Measurements from ENCODE around the gene KIFBP. TPM values are rescaled to one million over a fixed set of nuclear protein-coding genes. Genes with fewer than 3 reads are reported as not detected.

Gene KIFBP
- total and polyA plus RNA-seq, 2 of the 13 experiments (the other 11 are each of a cell fraction or from before 2014, with no cell fraction given): 13.0 to 21.9 TPM

- no peak for TF ChIP-seq KIAA2018 (CRISPR knock-in tag; IDR thresholded peaks at IDR 0.05; ENCODE audit: borderline replicate concordance)
- TF ChIP-seq JUN (CRISPR knock-in tag; IDR thresholded peaks at IDR 0.05): no peak
- no peak for TF ChIP-seq NFAT5 (CRISPR knock-in tag; IDR thresholded peaks at IDR 0.05)
- TF ChIP-seq ZNF607 (CRISPR knock-in tag; IDR thresholded peaks at IDR 0.05; ENCODE audit: borderline replicate concordance): no peak
- no peak for TF ChIP-seq TMF1 (CRISPR knock-in tag; IDR thresholded peaks at IDR 0.05; ENCODE audit: low read depth)
- TF ChIP-seq NR2F1 (CRISPR knock-in tag; IDR thresholded peaks at IDR 0.05): peak in 1 of 2 experiments; percentile 6; a peak in 1 of 4 replicates
- no peak for TF ChIP-seq HNF4G (IDR thresholded peaks at IDR 0.05; ENCODE audit: borderline replicate concordance, low read depth, low read length)
- TF ChIP-seq HNF4G (CRISPR knock-in tag; IDR thresholded peaks at IDR 0.05; ENCODE audit: borderline replicate concordance, low read depth): no peak
- no peak for TF ChIP-seq ZNF7 (CRISPR knock-in tag; IDR thresholded peaks at IDR 0.05)
- no peak for TF ChIP-seq ZNF580 (CRISPR knock-in tag; IDR thresholded peaks at IDR 0.05; ENCODE audit: borderline replicate concordance, low read depth)
- TF ChIP-seq FUBP1 (CRISPR knock-in tag; IDR thresholded peaks at IDR 0.05; ENCODE audit: borderline replicate concordance): no peak
- TF ChIP-seq IKZF1 (IDR thresholded peaks at IDR 0.05): no peak
Measured at GRCh38 chr10:69061305-69062161, 72.9 kb downstream of the KIFBP start (continued).
